Measurements from ENCODE around the gene SCN8A. TPM values are rescaled to one million over a fixed set of nuclear protein-coding genes. Genes with fewer than 3 reads are reported as not detected.
A peak's percentile ranks its signal among the peaks of the same experiment; 100 is the strongest.

SCN8A gene
- total and polyA plus RNA-seq, 2 donors (not counting 3 experiments of a cell fraction or from before 2014, with no cell fraction given): 9.4 to 20.4 TPM

GRCh38 chr12:51848326-51848727 is 257.3 kb downstream of the SCN8A start, which contains the start of gene FIGNL2:
Gene FIGNL2, minus strand, starts transcription at chr12:51848718. Its CDS starts 26,305 bp downstream, at chr12:51822413.
- dilution Hi-C loops (cut with MboI; ENCODE audit: extremely low pct_ligation_motif_present, low sequenced_read_pairs): no loop called here
- no peak for FAIRE-seq

More at GRCh38 chr12:51848326-51848727, 257.3 kb downstream of the SCN8A start, which contains the start of gene FIGNL2:
- peak within 1 kb of the TSS; percentile 87 for H3K4me2 ChIP-seq (ENCODE audit: insufficient read depth, low read length)
- no peaks in the 10 kb centered on the region for H3K9me1 ChIP-seq (replicated peaks; ENCODE audit: control insufficient read depth, extremely low read depth, insufficient read depth, low read length)
- peak within 1 kb of the TSS; percentile 62 to 84 (median 73) for H3K4me3 ChIP-seq (replicated peaks in 1 of 3; ENCODE audit: insufficient read depth in 1 of 3, low read depth in 1 of 3, low read length in 3 of 3)
- H3K9me3 ChIP-seq (replicated peaks; ENCODE audit: control insufficient read depth, insufficient read depth, low read length): no peaks in the 10 kb centered on the region
- TF ChIP-seq MYC (IDR thresholded peaks at IDR 0.05; ENCODE audit: low read depth, low read length) (no peak), FOS (IDR thresholded peaks at IDR 0.05; ENCODE audit: borderline replicate concordance, insufficient read depth, low read length) (no peak), GATA2 (IDR thresholded peaks at IDR 0.05; ENCODE audit: insufficient read depth, insufficient read length, low read depth, low read length) (no peak), JUN (IDR thresholded peaks at IDR 0.05; ENCODE audit: borderline replicate concordance, insufficient read depth, insufficient read length, low read depth) (no peak), POLR2AphosphoS5 (IDR thresholded peaks at IDR 0.05; ENCODE audit: insufficient read depth, low read depth, low read length) (no peak), POLR2A (IDR thresholded peaks at IDR 0.05; ENCODE audit: low read depth, low read length) (no peak), EZH2 (IDR thresholded peaks at IDR 0.05; ENCODE audit: borderline replicate concordance, low read depth, low read length, severe bottlenecking) (no peak), CTCF (IDR thresholded peaks at IDR 0.05; ENCODE audit: extremely low read depth in 1 of 2, insufficient read depth in 1 of 2, low read depth in 1 of 2, low read length in 2 of 2) (no peak)
- TF ChIP-seq, protein P1, sequence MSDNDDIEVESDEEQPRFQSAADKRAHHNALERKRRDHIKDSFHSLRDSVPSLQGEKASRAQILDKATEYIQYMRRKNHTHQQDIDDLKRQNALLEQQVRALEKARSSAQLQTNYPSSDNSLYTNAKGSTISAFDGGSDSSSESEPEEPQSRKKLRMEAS (IDR thresholded peaks at IDR 0.05; ENCODE audit: insufficient read depth, insufficient read length): no peak
- no peaks in the 10 kb centered on the region for H3K36me3 ChIP-seq (ENCODE audit: control insufficient read depth in 2 of 2, extremely low read depth in 1 of 2, insufficient read depth in 2 of 2, low read length in 2 of 2)
- no peak for DNase-seq (ENCODE audit: low read depth, low spot score)
- H4K20me1 ChIP-seq (replicated peaks; ENCODE audit: control insufficient read depth, extremely low read depth, insufficient read depth, low read length): no peaks in the 10 kb centered on the region
- peaks cover 9% of the 10 kb centered on the region for H3K4me1 ChIP-seq (ENCODE audit: control insufficient read depth, extremely low read depth, insufficient read depth, low read length)
- POLR2A ChIA-PET: no interaction called here
- CTCF ChIA-PET: interaction anchor here (1.1 to 4.7 kb wide), 2 partner anchors 26 to 133 kb away, joined by 3 to 34 read pairs; no protein-coding TSS in a partner anchor
- no peaks in the 10 kb centered on the region for H3K79me2 ChIP-seq (ENCODE audit: control insufficient read depth, insufficient read depth, low read length)
- no peak within 1 kb of the TSS for H3K27ac ChIP-seq (ENCODE audit: insufficient read depth, low read depth, low read length)
- no TSS peak for BruUV-seq (replicated peaks)
- intact Hi-C loops (cut with micrococcal nuclease): no loop called here
- peak within 1 kb of the TSS; percentile 52 for H3K9ac ChIP-seq (replicated peaks; ENCODE audit: extremely low read depth, insufficient read depth, low read length)
- H3K27me3 ChIP-seq (ENCODE audit: control insufficient read depth in 2 of 2, insufficient read depth in 2 of 2, low read length in 2 of 2): peaks cover 4% of the 10 kb centered on the region in 2 experiments
- peak within 1 kb of the TSS; percentile 60 for H2AFZ ChIP-seq (ENCODE audit: low read depth, low read length)

Measured in endothelial cell of umbilical vein (primary cell).